ENCODE data around the gene IGHMBP2. TPM values are rescaled to one million over a fixed set of nuclear protein-coding genes. Genes with fewer than 3 reads are reported as not detected.

Gene IGHMBP2
- total RNA-seq, 1 donor from 2014 or later, result 8.7 TPM

- Histone ChIP-seq H3K4me3 (ENCODE audit: low read depth, low read length) (peak overlapping the region; percentile 86), H3K36me3 (ENCODE audit: control insufficient read depth, insufficient read depth, low read length) (peaks cover 15% of the 10 kb centered on the region), H3K27me3 (ENCODE audit: control insufficient read depth, insufficient read depth, low read length) (no peaks in the 10 kb centered on the region)
- FAIRE-seq (no peak), DNase-seq (ENCODE audit: low read depth) (peak; percentile 29)
- no peak for TF ChIP-seq CTCF (IDR thresholded peaks at IDR 0.05; ENCODE audit: insufficient read depth, low read length, severe bottlenecking)
These were observed 657 bp downstream of the IGHMBP2 start for GRCh38 chr11:68904248-68904847.

- TF ChIP-seq CTCF (IDR thresholded peaks at IDR 0.05; ENCODE audit: insufficient read depth, low read length, severe bottlenecking), result no peak
- FAIRE-seq (no peak), DNase-seq (ENCODE audit: low read depth) (no peak)
- H3K27me3 ChIP-seq (ENCODE audit: control insufficient read depth, insufficient read depth, low read length), result no peaks in the 10 kb centered on the region
- peaks cover 14% of the 10 kb centered on the region for H3K36me3 ChIP-seq (ENCODE audit: control insufficient read depth, insufficient read depth, low read length)
- H3K4me3 ChIP-seq (ENCODE audit: low read depth, low read length), result no peak overlapping the region
These were observed 2.0 kb downstream of the IGHMBP2 start for GRCh38 chr11:68905421-68906360.

- DNase-seq (ENCODE audit: low read depth), result no peak
- FAIRE-seq, result no peak
- Histone ChIP-seq H3K36me3 (ENCODE audit: control insufficient read depth, insufficient read depth, low read length) (peaks cover 25% of the 10 kb centered on the region), H3K27me3 (ENCODE audit: control insufficient read depth, insufficient read depth, low read length) (no peaks in the 10 kb centered on the region), H3K4me3 (ENCODE audit: low read depth, low read length) (no peak overlapping the region)
- no peak for TF ChIP-seq CTCF (IDR thresholded peaks at IDR 0.05; ENCODE audit: insufficient read depth, low read length, severe bottlenecking)
These were observed 4.6 kb downstream of the IGHMBP2 start for GRCh38 chr11:68908273-68908672.

- peaks cover 32% of the 10 kb centered on the region for H3K36me3 ChIP-seq (ENCODE audit: control insufficient read depth, insufficient read depth, low read length)
These were observed 7.3 kb downstream of the IGHMBP2 start for GRCh38 chr11:68910965-68911364.

GRCh38 chr11:68911731-68912130 is 8.0 kb downstream of the IGHMBP2 start:
- no peak for DNase-seq (ENCODE audit: low read depth)

More at GRCh38 chr11:68910965-68911364, 7.3 kb downstream of the IGHMBP2 start:
- no peak for TF ChIP-seq CTCF (IDR thresholded peaks at IDR 0.05; ENCODE audit: insufficient read depth, low read length, severe bottlenecking)
- FAIRE-seq (no peak), DNase-seq (ENCODE audit: low read depth) (no peak)
- Histone ChIP-seq H3K4me3 (ENCODE audit: low read depth, low read length) (no peak overlapping the region), H3K27me3 (ENCODE audit: control insufficient read depth, insufficient read depth, low read length) (no peaks in the 10 kb centered on the region)

More at GRCh38 chr11:68911731-68912130, 8.0 kb downstream of the IGHMBP2 start:
- H3K36me3 ChIP-seq (ENCODE audit: control insufficient read depth, insufficient read depth, low read length), result peaks cover 34% of the 10 kb centered on the region
- no peak for FAIRE-seq
- no peaks in the 10 kb centered on the region for H3K27me3 ChIP-seq (ENCODE audit: control insufficient read depth, insufficient read depth, low read length)
- H3K4me3 ChIP-seq (ENCODE audit: low read depth, low read length), result no peak overlapping the region
- TF ChIP-seq CTCF (IDR thresholded peaks at IDR 0.05; ENCODE audit: insufficient read depth, low read length, severe bottlenecking), result no peak

Data from bronchial epithelial cell (primary cell).